Caco-2 (cell line): Measurements from ENCODE around the gene MYO15B. TPM values are rescaled to one million over a fixed set of nuclear protein-coding genes. Genes with fewer than 3 reads are reported as not detected.

ENCODE experiments used
- BruUV-seq: library from RNA; stranded (reverse); fragments of 400-500 nt; replicated peaks from 2 replicates; lab custom pipeline; 2021; lab: Mats Ljungman, UMichigan
- CTCF ChIA-PET: fragments of 300-600 bp; sonication (Branson Sonifier 250); formaldehyde crosslinking; loops from one replicate; lab custom pipeline; 2022; ENCODE audit warnings: antibody characterized with exemption; lab: Charles Lee
- POLR2A ChIA-PET: fragments of 300-600 bp; sonication (Branson Sonifier 250); formaldehyde crosslinking; loops from one replicate; lab custom pipeline; 2022; ENCODE audit warnings: antibody characterized with exemption; lab: Charles Lee
- DNase-seq, 2 experiments: peaks; one replicate each; pipeline versions ENCODE4 v3.0.0 to v3.0.0-alpha.2; 2020 to 2022
- H3K27me3 ChIP-seq: replicated peaks from 2 replicates; pipeline ENCODE4 v1.6.0; 2011; ENCODE audit warnings: low read length; ENCODE audit not compliant: control insufficient read depth, insufficient read depth
- H3K36me3 ChIP-seq: 2 replicates; pipeline ENCODE4 v1.5.1; 2011; ENCODE audit warnings: low read length; ENCODE audit not compliant: control insufficient read depth, insufficient read depth
- H3K4me1 ChIP-seq: fragments of 250-450 bp; sonication (Bioruptor Pico); 2 replicates; pipeline ENCODE4 v1.5.1; 2020; ENCODE audit warnings: mild to moderate bottlenecking
- H3K4me3 ChIP-seq: 2 replicates; pipeline ENCODE4 v1.5.1; 2011; ENCODE audit warnings: low read depth, mild to moderate bottlenecking, control low read depth, low read length
- H3K9me3 ChIP-seq: fragments of 250-450 bp; sonication (Bioruptor Pico); 2 replicates; pipeline ENCODE4 v1.5.1; 2020; ENCODE audit warnings: mild to moderate bottlenecking, moderate library complexity
- H3K27ac Mint-ChIP-seq: one replicate; pipeline ENCODE4 v1.8.0; 2022; ENCODE audit warnings: mixed read lengths; ENCODE audit not compliant: unreplicated experiment
- H3K27me3 Mint-ChIP-seq: one replicate; pipeline ENCODE4 v1.8.0; 2022; ENCODE audit warnings: mixed read lengths; ENCODE audit not compliant: insufficient read depth, unreplicated experiment
- H3K36me3 Mint-ChIP-seq: one replicate; pipeline ENCODE4 v1.8.0; 2022; ENCODE audit warnings: mild to moderate bottlenecking, mixed read lengths; ENCODE audit not compliant: insufficient read depth, unreplicated experiment
- H3K4me1 Mint-ChIP-seq: one replicate; pipeline ENCODE4 v1.8.0; 2022; ENCODE audit warnings: low read depth, mixed read lengths; ENCODE audit not compliant: unreplicated experiment
- H3K4me3 Mint-ChIP-seq: one replicate; pipeline ENCODE4 v1.8.0; 2022; ENCODE audit warnings: mild to moderate bottlenecking, moderate library complexity, mixed read lengths; ENCODE audit not compliant: unreplicated experiment
- H3K9me3 Mint-ChIP-seq: one replicate; pipeline ENCODE4 v1.8.0; 2022; ENCODE audit warnings: mixed read lengths; ENCODE audit not compliant: unreplicated experiment
- CTCF ChIP-seq, 2 experiments: fragments of 200-600 bp in 1 of 2; IDR thresholded peaks; 1 replicate in 1 of 2; 2 replicates in 1 of 2; pipeline versions ENCODE4 v1.5.1 to v1.8.0; 2011 to 2022; ENCODE audit warnings: antibody characterized with exemption in 1 of 2, control low read depth in 1 of 2, inconsistent platforms in 1 of 2, low read depth in 1 of 2, low read length in 1 of 2, mild to moderate bottlenecking in 1 of 2, moderate library complexity in 1 of 2; ENCODE audit not compliant: insufficient read depth in 1 of 2, severe bottlenecking in 1 of 2, unreplicated experiment in 1 of 2
- intact Hi-C: fragments of 100-400 bp; cut with micrococcal nuclease; formaldehyde crosslinking; loops from one replicate; pipeline ENCODE4 v1.10.0; 2022; ENCODE audit not compliant: unreplicated experiment
- total RNA-seq: library from RNA; stranded (reverse); gene quantifications from 2 replicates; pipeline ENCODE4 v1.2.3, GENCODE V29; 2022

The MYO15B gene
- total RNA-seq, 1 experiment from 2014 or later = 12.3 TPM

GRCh38 chr17:75662511-75662910 is 74.9 kb downstream of the MYO15B start:
- POLR2A ChIA-PET = no interaction called here
- CTCF ChIA-PET = interaction anchor here (0.9 kb wide), 1 partner anchor 85 kb away, joined by 3 read pairs; no protein-coding TSS in a partner anchor
- peaks cover 6% of the 10 kb centered on the region for H3K4me1 ChIP-seq
- no peaks in the 10 kb centered on the region for H3K9me3 Mint-ChIP-seq
- H3K27me3 ChIP-seq = no peaks in the 10 kb centered on the region
- H3K4me3 Mint-ChIP-seq = no peak overlapping the region
- no peaks in the 10 kb centered on the region for H3K27me3 Mint-ChIP-seq
- TF ChIP-seq CTCF (IDR thresholded peaks at IDR 0.05; ENCODE audit: insufficient read depth in 1 of 2, low read depth in 1 of 2, low read length in 1 of 2, severe bottlenecking in 1 of 2, unreplicated experiment in 1 of 2) = no peak
- H3K36me3 Mint-ChIP-seq = peaks cover 15% of the 10 kb centered on the region
- BruUV-seq = no TSS peak
- H3K4me3 ChIP-seq = no peak overlapping the region
- H3K9me3 ChIP-seq = no peaks in the 10 kb centered on the region
- no peaks in the 10 kb centered on the region; the same call in 1 of the 2 replicates for H3K36me3 ChIP-seq
- no peaks in the 10 kb centered on the region for H3K4me1 Mint-ChIP-seq
- DNase-seq = peak in 1 of 2 experiments; percentile 23
- intact Hi-C loops = no loop called here
- H3K27ac Mint-ChIP-seq = no peak overlapping the region

- TF ChIP-seq CTCF (IDR thresholded peaks at IDR 0.05; ENCODE audit: insufficient read depth in 1 of 2, low read depth in 1 of 2, low read length in 1 of 2, severe bottlenecking in 1 of 2, unreplicated experiment in 1 of 2) = no peak
Observed at GRCh38 chr17:75664099-75664549, 76.5 kb downstream of the MYO15B start.

GRCh38 chr17:75665981-75666380 is 78.4 kb downstream of the MYO15B start:
- Mint-ChIP-seq H3K36me3 (peaks cover 43% of the 10 kb centered on the region), H3K27me3 (no peaks in the 10 kb centered on the region), H3K9me3 (no peaks in the 10 kb centered on the region), H3K4me1 (no peaks in the 10 kb centered on the region), H3K4me3 (no peak overlapping the region), H3K27ac (no peak overlapping the region)
- intact Hi-C loops = no loop called here
- Histone ChIP-seq H3K27me3 (no peaks in the 10 kb centered on the region), H3K36me3 (no peaks in the 10 kb centered on the region; the same call in none of the 2 replicates), H3K4me1 (peaks cover 13% of the 10 kb centered on the region), H3K4me3 (peak overlapping the region; percentile 96), H3K9me3 (no peaks in the 10 kb centered on the region)
- DNase-seq = no peak
- BruUV-seq = no TSS peak
- POLR2A ChIA-PET = interaction anchor here (0.9 to 1.7 kb wide), 4 partner anchors 10 to 114 kb away, joined by 3 to 15 read pairs (median 6); partner anchors contain the start of gene SMIM5
- no peak for TF ChIP-seq CTCF (IDR thresholded peaks at IDR 0.05; ENCODE audit: insufficient read depth in 1 of 2, low read depth in 1 of 2, low read length in 1 of 2, severe bottlenecking in 1 of 2, unreplicated experiment in 1 of 2)
- CTCF ChIA-PET = interaction anchor here (0.6 to 2.7 kb wide), 3 partner anchors 11 to 82 kb away, joined by 3 to 17 read pairs (median 4); no protein-coding TSS in a partner anchor

More at GRCh38 chr17:75664099-75664549, 76.5 kb downstream of the MYO15B start:
- no peaks in the 10 kb centered on the region for H3K27me3 Mint-ChIP-seq
- Histone ChIP-seq H3K36me3 (no peaks in the 10 kb centered on the region; the same call in 1 of the 2 replicates), H3K4me1 (peaks cover 13% of the 10 kb centered on the region), H3K27me3 (no peaks in the 10 kb centered on the region), H3K4me3 (no peak overlapping the region), H3K9me3 (no peaks in the 10 kb centered on the region)
- no peak for DNase-seq
- H3K36me3 Mint-ChIP-seq = peaks cover 25% of the 10 kb centered on the region
- POLR2A ChIA-PET = interaction anchor here (0.6 kb wide), 1 partner anchor 18 kb away, joined by 3 read pairs; a partner anchor contains a TSS
- intact Hi-C loops = no loop called here
- no peak overlapping the region for H3K4me3 Mint-ChIP-seq
- no peak overlapping the region for H3K27ac Mint-ChIP-seq
- CTCF ChIA-PET = no interaction called here
- H3K9me3 Mint-ChIP-seq = no peaks in the 10 kb centered on the region
- BruUV-seq = no TSS peak
- no peaks in the 10 kb centered on the region for H3K4me1 Mint-ChIP-seq
